WTC11 (cell line): ENCODE measurements around the gene STXBP1.

Source experiments
- ATF6 ChIP-seq: sonication (generic); formaldehyde crosslinking; IDR thresholded peaks from 2 replicates; pipeline ENCODE4 v1.8.1; 2023; ENCODE audit warnings: mild to moderate bottlenecking, missing genetic modification reagents
- CTCF ChIP-seq: fragments of 200-600 bp; IDR thresholded peaks from 2 replicates; pipeline ENCODE4 v1.8.0; 2022; ENCODE audit warnings: antibody characterized with exemption
- E2F5 ChIP-seq: sonication (generic); formaldehyde crosslinking; IDR thresholded peaks from 2 replicates; pipeline ENCODE4 v1.8.1; 2022; ENCODE audit warnings: mild to moderate bottlenecking, moderate library complexity, missing genetic modification reagents
- ESRRA ChIP-seq: sonication (generic); formaldehyde crosslinking; IDR thresholded peaks from 2 replicates; pipeline ENCODE4 v1.8.1; 2022; ENCODE audit warnings: mild to moderate bottlenecking, missing genetic modification reagents, borderline replicate concordance
- MLX ChIP-seq: sonication (generic); formaldehyde crosslinking; IDR thresholded peaks from 2 replicates; pipeline ENCODE4 v1.8.1; 2023; ENCODE audit warnings: mild to moderate bottlenecking, missing genetic modification reagents, moderate library complexity
- NR2C2 ChIP-seq: sonication (generic); formaldehyde crosslinking; IDR thresholded peaks from 2 replicates; pipeline ENCODE4 v1.8.0; 2022; ENCODE audit warnings: mild to moderate bottlenecking, missing genetic modification reagents
- RELA ChIP-seq: sonication (generic); formaldehyde crosslinking; IDR thresholded peaks from 2 replicates; pipeline ENCODE4 v1.8.1; 2022; ENCODE audit warnings: missing genetic modification reagents, mild to moderate bottlenecking, borderline replicate concordance
- SP1 ChIP-seq: sonication (generic); formaldehyde crosslinking; conservative IDR thresholded peaks from 2 replicates; pipeline ENCODE4 v1.8.1; 2022; ENCODE audit warnings: missing genetic modification reagents
- TCF7 ChIP-seq: sonication (generic); formaldehyde crosslinking; IDR thresholded peaks from 2 replicates; pipeline ENCODE4 v1.8.0; 2022; ENCODE audit warnings: mild to moderate bottlenecking, low read depth, missing genetic modification reagents, moderate library complexity
- TEAD1 ChIP-seq: sonication (generic); formaldehyde crosslinking; IDR thresholded peaks from 2 replicates; pipeline ENCODE4 v1.8.0; 2022; ENCODE audit warnings: mild to moderate bottlenecking, missing genetic modification reagents
- USF2 ChIP-seq: sonication (generic); formaldehyde crosslinking; IDR thresholded peaks from 2 replicates; pipeline ENCODE4 v1.8.1; 2023; ENCODE audit warnings: mild to moderate bottlenecking, missing genetic modification reagents, moderate library complexity

GRCh38 chr9:127726871-127727270, 114.8 kb downstream of the STXBP1 start:
- TF ChIP-seq CTCF (no peak), TCF7 (no peak), USF2 (CRISPR knock-in tag) (no peak), NR2C2 (CRISPR knock-in tag) (no peak), SP1 (CRISPR knock-in tag) (no peak), E2F5 (CRISPR knock-in tag) (no peak), ESRRA (no peak), TEAD1 (no peak), ATF6 (CRISPR knock-in tag) (no peak), MLX (no peak), RELA (CRISPR knock-in tag) (no peak)
